ENCODE data around the gene RSPO4.

The RSPO4 gene

DNA sequence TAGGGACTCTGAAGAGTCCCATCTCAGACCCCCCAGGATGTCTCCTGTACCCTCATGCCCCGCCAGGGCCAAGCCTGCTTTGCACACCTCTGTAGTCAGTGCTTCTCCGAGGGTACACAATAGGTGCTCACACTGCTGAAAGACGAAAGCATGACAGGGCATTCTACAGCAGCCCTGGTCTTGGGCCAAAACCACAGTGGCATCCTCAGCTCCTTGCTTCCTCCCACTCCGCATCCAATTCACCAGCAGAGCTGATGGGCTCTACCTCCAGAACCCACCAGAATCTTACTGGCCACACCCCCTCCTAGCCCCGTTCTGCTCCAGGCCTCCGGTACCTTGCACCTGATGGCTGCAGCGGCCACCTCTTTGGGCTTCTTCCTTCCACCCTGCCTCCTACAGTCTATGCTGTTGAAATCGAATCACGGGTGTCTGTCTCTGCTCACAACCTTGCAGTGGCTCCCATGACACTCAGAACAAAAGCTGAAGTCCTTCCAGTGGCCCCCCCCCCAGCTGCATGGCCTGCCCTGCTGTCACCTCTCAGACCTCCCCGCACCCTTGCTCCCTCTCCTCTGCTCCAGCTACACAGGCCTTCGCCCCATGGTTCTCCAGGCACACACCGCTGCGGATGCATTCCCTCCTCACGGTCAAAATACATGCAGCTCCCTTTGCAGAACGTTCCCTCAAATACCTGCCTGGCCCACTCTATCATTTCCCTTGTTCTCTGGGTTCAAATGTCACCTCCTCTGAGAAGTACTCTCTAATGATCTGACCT lies 87.2 kb downstream of the RSPO4 start:
- no peak overlapping the region for H3K4me3 ChIP-seq (ENCODE audit: low read depth in 1 of 2, low read length in 2 of 2)
- H3K27ac ChIP-seq (ENCODE audit: low read depth, low read length): no peak overlapping the region
- no peak overlapping the region for H3K9ac ChIP-seq (ENCODE audit: low read length)
- no peaks in the 10 kb centered on the region for H3K9me3 ChIP-seq (ENCODE audit: low read length)
- H3K36me3 ChIP-seq (ENCODE audit: insufficient read depth, low read length): no peaks in the 10 kb centered on the region
- no peaks in the 10 kb centered on the region for H3K4me1 ChIP-seq (ENCODE audit: insufficient read depth, low read length)
- H3K27me3 ChIP-seq (ENCODE audit: control insufficient read depth in 1 of 2, insufficient read depth in 2 of 2, low read length in 2 of 2): no peaks in the 10 kb centered on the region

DNA sequence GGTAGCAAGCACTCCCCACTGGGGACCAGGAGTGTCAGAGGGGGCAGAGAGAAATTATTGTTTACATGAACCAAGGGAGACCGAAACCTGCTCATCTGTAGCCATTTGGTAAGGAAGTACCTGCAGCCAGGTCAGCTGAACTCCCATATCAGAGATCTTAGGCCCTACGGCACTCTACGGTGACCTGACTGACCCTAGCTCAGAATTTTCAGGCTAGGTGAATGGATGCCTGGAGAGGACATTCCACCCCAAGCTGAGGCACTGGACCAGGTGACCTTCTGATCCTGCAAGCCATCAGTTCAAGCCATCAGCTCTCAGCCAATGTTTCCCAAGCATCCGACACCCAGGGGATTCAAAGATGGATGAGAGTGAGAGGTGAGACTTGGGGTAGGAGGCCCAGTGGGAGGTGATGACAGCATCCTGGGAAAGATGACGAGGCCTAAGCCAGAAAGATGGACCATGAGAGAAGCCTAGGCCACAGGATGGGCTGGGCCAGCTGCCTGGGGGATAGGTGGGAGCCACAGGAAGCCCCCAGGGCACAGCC lies 88.7 kb downstream of the RSPO4 start:
- H3K4me3 ChIP-seq (ENCODE audit: low read depth in 1 of 2, low read length in 2 of 2): no peak overlapping the region
- H3K27me3 ChIP-seq (ENCODE audit: control insufficient read depth in 1 of 2, insufficient read depth in 2 of 2, low read length in 2 of 2): no peaks in the 10 kb centered on the region
- H3K4me1 ChIP-seq (ENCODE audit: insufficient read depth, low read length): no peaks in the 10 kb centered on the region
- no peaks in the 10 kb centered on the region for H3K36me3 ChIP-seq (ENCODE audit: insufficient read depth, low read length)
- H3K9ac ChIP-seq (ENCODE audit: low read length): no peak overlapping the region
- H3K27ac ChIP-seq (ENCODE audit: low read depth, low read length): no peak overlapping the region
- H3K9me3 ChIP-seq (ENCODE audit: low read length): no peaks in the 10 kb centered on the region

DNA sequence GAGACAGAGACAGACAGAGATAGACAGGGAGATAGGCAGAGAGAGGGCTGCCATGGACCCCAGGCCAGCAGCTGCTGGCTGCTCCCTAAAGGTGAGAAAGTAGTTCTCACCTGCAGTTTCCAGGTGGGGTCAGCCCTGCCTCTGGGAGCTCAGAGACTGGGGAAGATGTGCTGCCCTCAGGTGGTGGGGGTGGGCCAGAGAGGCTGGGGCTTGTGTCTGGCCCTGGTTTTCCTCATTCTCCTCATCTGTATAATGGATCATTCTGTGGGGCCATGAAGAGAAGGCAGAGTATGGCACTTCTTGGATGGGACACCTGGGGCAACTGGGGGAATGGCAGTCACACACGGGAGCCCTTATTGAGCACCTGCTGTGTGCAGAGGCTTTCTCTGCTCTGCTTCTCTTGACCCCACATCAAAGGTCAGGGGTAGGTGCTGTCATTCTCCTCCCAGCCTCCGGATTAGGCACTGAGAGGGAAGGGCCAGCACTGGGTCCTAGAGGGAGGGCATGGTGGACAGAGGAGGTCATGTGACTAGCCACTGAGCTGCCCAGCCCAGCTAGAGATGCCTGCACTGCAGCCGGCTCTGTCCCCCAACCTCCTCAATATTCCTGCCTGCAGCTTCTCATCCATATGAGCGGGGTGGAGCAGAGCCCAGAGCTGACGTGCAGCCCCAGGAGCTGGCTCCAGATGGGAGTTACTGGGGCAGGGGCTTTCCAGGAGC lies 90.1 kb downstream of the RSPO4 start:
- H3K27me3 ChIP-seq (ENCODE audit: control insufficient read depth in 1 of 2, insufficient read depth in 2 of 2, low read length in 2 of 2): no peaks in the 10 kb centered on the region
- H3K4me1 ChIP-seq (ENCODE audit: insufficient read depth, low read length): no peaks in the 10 kb centered on the region
- H3K9me3 ChIP-seq (ENCODE audit: low read length): no peaks in the 10 kb centered on the region
- no peak overlapping the region for H3K27ac ChIP-seq (ENCODE audit: low read depth, low read length)
- no peak overlapping the region for H3K9ac ChIP-seq (ENCODE audit: low read length)
- H3K4me3 ChIP-seq (ENCODE audit: low read depth in 1 of 2, low read length in 2 of 2): no peak overlapping the region
- no peaks in the 10 kb centered on the region for H3K36me3 ChIP-seq (ENCODE audit: insufficient read depth, low read length)

DNA sequence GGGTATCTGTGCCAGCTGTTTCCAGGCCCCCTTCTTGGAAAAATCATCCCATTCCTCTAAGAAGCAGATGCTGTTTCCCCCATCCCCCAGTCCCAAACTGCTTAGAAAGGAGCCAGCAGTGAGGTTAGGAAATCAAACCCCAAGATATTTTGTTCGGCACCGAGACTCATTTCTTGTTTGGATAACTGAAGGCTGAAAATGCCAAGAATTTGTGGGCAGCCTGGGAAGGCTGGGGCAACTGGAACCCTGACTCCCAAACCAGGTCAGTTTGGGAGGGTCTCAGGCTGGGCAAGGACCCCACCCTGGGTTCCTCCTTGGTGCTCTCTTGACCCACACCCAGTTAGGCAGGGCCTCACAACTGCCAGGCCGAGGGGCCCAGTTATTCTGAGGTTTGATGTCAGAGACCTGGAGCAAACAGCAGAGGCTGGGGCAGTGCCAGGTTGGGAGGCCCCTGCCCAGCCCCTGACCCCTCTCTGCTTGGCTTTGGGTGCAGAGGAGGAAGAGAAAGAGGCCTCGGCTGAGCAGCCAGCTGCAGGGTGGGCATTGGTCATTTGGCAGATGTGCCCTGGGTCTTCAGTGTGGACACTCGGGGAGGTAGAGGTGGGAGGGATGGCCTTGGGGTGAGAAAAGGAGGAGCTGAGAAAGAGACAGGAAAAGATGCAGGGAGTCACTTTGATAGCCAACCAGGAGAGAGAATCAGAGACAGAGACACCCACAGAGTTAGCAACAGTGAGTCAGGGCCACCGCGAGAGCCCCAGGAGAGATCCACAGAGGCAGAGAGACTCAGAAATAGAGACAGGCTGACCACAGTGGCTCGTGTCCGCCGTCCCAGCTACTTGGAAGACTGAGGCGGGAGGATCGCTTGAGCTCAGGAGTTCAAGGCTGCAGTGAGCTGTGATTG lies 91.0 kb downstream of the RSPO4 start:
- H3K36me3 ChIP-seq (ENCODE audit: insufficient read depth, low read length): no peaks in the 10 kb centered on the region
- H3K9me3 ChIP-seq (ENCODE audit: low read length): no peaks in the 10 kb centered on the region
- H3K27ac ChIP-seq (ENCODE audit: low read depth, low read length): no peak overlapping the region
- H3K4me1 ChIP-seq (ENCODE audit: insufficient read depth, low read length): no peaks in the 10 kb centered on the region
- H3K4me3 ChIP-seq (ENCODE audit: low read depth in 1 of 2, low read length in 2 of 2): no peak overlapping the region
- no peaks in the 10 kb centered on the region for H3K27me3 ChIP-seq (ENCODE audit: control insufficient read depth in 1 of 2, insufficient read depth in 2 of 2, low read length in 2 of 2)
- H3K9ac ChIP-seq (ENCODE audit: low read length): no peak overlapping the region

DNA sequence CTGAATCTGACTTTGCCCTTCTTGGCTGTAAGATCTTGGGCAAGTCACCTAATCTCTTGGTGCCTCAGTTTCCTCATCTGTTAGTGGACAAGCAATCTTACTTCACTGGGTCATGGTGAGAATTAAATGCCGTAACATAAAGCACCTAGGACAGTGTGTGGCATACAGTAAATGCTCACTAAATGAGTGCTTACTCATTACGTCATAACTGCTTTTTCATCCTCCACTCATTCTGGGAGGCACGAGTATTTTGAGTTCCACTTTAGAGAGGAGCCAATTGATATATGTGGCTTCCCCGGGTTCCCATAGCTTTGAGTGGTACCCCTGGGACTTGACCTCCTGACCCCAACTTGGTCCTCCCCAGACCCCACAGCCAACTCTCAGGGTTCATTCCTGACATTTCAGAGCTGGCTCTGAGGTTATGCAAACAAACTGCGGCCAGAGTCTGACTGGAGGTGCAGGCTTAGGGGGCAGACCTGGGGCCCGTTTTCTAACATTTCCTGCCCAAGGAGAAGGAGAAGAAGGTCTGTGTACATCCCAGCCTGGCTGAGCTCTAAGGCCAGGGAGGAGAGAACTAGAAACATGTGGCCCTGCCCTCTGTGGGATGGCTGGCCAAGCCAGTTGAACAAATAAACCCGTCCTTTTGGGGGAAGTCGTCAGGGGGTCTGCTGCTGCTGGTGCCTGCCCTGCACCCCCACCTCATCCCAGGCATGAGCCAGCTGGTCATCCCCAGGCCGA lies 91.8 kb downstream of the RSPO4 start:
- Histone ChIP-seq H3K27me3 (ENCODE audit: control insufficient read depth in 1 of 2, insufficient read depth in 2 of 2, low read length in 2 of 2) (no peaks in the 10 kb centered on the region), H3K36me3 (ENCODE audit: insufficient read depth, low read length) (no peaks in the 10 kb centered on the region), H3K4me3 (ENCODE audit: low read depth in 1 of 2, low read length in 2 of 2) (no peak overlapping the region), H3K9me3 (ENCODE audit: low read length) (no peaks in the 10 kb centered on the region), H3K9ac (ENCODE audit: low read length) (no peak overlapping the region), H3K27ac (ENCODE audit: low read depth, low read length) (no peak overlapping the region), H3K4me1 (ENCODE audit: insufficient read depth, low read length) (no peaks in the 10 kb centered on the region)

DNA sequence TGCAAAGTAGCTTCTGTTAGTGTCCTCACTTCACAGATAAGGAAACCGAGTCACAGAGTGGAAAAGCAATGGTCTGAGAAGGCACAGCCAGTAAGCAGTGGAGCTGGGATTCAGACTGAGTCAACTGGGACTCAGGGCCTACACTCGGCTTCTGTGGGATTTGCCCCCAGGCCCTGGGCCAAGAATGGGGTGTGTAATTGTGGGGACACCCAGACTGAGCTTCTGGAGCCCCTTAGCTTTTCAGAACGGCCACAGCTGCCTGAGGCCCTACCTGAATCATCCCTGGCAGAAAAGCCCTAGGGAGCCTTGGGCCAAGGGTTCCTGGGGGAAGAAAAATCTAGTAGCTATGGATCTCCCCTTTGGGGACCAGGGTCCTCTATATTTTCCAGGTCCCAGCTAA lies 92.5 kb downstream of the RSPO4 start:
- H3K9me3 ChIP-seq (ENCODE audit: low read length): no peaks in the 10 kb centered on the region
- H3K9ac ChIP-seq (ENCODE audit: low read length): no peak overlapping the region
- H3K27me3 ChIP-seq (ENCODE audit: control insufficient read depth in 1 of 2, insufficient read depth in 2 of 2, low read length in 2 of 2): no peaks in the 10 kb centered on the region
- no peak overlapping the region for H3K4me3 ChIP-seq (ENCODE audit: low read depth in 1 of 2, low read length in 2 of 2)
- no peak overlapping the region for H3K27ac ChIP-seq (ENCODE audit: low read depth, low read length)
- no peaks in the 10 kb centered on the region for H3K4me1 ChIP-seq (ENCODE audit: insufficient read depth, low read length)
- no peaks in the 10 kb centered on the region for H3K36me3 ChIP-seq (ENCODE audit: insufficient read depth, low read length)
